ENCODE data around the gene TTC12. TPM values are rescaled to one million over a fixed set of nuclear protein-coding genes. Genes with fewer than 3 reads are reported as not detected.
A peak's percentile ranks its signal among the peaks of the same experiment; 100 is the strongest.

Gene TTC12
- total and polyA plus RNA-seq, 3 donors from 2014 or later, result 42.1 to 123 (median 81.3) TPM

GRCh38 chr11:113373981-113374560 is 59.7 kb downstream of the TTC12 start:
- 24 to 25% methylated on average over 10 of the region's 10 CpGs for WGBS, 2 donors
- TF ChIP-seq CTCF (IDR thresholded peaks at IDR 0.05) (no peak), POLR2A (IDR thresholded peaks at IDR 0.05) (no peak)

GRCh38 chr11:113375402-113375801 is 61.0 kb downstream of the TTC12 start:
- Histone ChIP-seq H3K4me1 (no peaks in the 10 kb centered on the region), H3K9me3 (no peaks in the 10 kb centered on the region), H3K27me3 (no peaks in the 10 kb centered on the region), H3K4me3 (peak overlapping the region in 1 of 2 donors; percentile 3), H3K27ac (no peak overlapping the region), H3K36me3 (ENCODE audit: low read depth, missing control alignments) (no peaks in the 10 kb centered on the region)
- WGBS, 2 donors, result 56 to 74% methylated on average over 5 of the region's 5 CpGs
- intact Hi-C loops (cut with DNase I; ENCODE audit: low total_unique reads), result no loop called here
- TF ChIP-seq POLR2A (IDR thresholded peaks at IDR 0.05) (no peak), CTCF (IDR thresholded peaks at IDR 0.05) (no peak)
- peak; percentile 48 for DNase-seq

More at GRCh38 chr11:113373981-113374560, 59.7 kb downstream of the TTC12 start:
- Histone ChIP-seq H3K9me3 (no peaks in the 10 kb centered on the region), H3K4me3 (no peak overlapping the region), H3K4me1 (no peaks in the 10 kb centered on the region), H3K27me3 (no peaks in the 10 kb centered on the region), H3K36me3 (ENCODE audit: low read depth, missing control alignments) (no peaks in the 10 kb centered on the region), H3K27ac (no peak overlapping the region)
- intact Hi-C loops (cut with DNase I; ENCODE audit: low total_unique reads), result no loop called here
- peak; percentile 59 for DNase-seq

GRCh38 chr11:113376156-113376555 is 61.8 kb downstream of the TTC12 start:
- H3K36me3 ChIP-seq (ENCODE audit: low read depth, missing control alignments), result no peaks in the 10 kb centered on the region
- no peaks in the 10 kb centered on the region for H3K9me3 ChIP-seq
- no peak overlapping the region for H3K27ac ChIP-seq
- no peak overlapping the region for H3K4me3 ChIP-seq
- no peaks in the 10 kb centered on the region for H3K4me1 ChIP-seq
- no peaks in the 10 kb centered on the region for H3K27me3 ChIP-seq
- WGBS, 2 donors, result 12 to 24% methylated on average over 3 of the region's 3 CpGs
- TF ChIP-seq CTCF (IDR thresholded peaks at IDR 0.05), result no peak
- TF ChIP-seq POLR2A (IDR thresholded peaks at IDR 0.05), result no peak
- DNase-seq, result no peak
- intact Hi-C loops (cut with DNase I; ENCODE audit: low total_unique reads), result no loop called here

- H3K9me3 ChIP-seq, result no peaks in the 10 kb centered on the region
- H3K27ac ChIP-seq, result no peak overlapping the region
- H3K4me3 ChIP-seq, result no peak overlapping the region
- no peaks in the 10 kb centered on the region for H3K36me3 ChIP-seq (ENCODE audit: low read depth, missing control alignments)
- intact Hi-C loops (cut with DNase I; ENCODE audit: low total_unique reads), result no loop called here
- TF ChIP-seq POLR2A (IDR thresholded peaks at IDR 0.05) (no peak), CTCF (IDR thresholded peaks at IDR 0.05) (no peak)
- H3K4me1 ChIP-seq, result no peaks in the 10 kb centered on the region
- 54 to 69% methylated on average over 7 of the region's 7 CpGs for WGBS, 2 donors
- no peaks in the 10 kb centered on the region for H3K27me3 ChIP-seq
- no peak for DNase-seq
Observed at GRCh38 chr11:113377681-113378412, 63.5 kb downstream of the TTC12 start.
